IMR-90 (cell line): ENCODE results near the gene TEX101. TPM values are rescaled to one million over a fixed set of nuclear protein-coding genes. Genes with fewer than 3 reads are reported as not detected.
"Not testable (repeated sequence)": the region's sequence is repeated elsewhere in the genome, so short reads cannot be mapped to it uniquely, and the experiment has no call there.

Source experiments
- ATAC-seq: fragments of 200-7000 bp; cut with Tn5 transposase; 2 replicates; pipeline ENCODE4 v1.9.1; 2020; ENCODE audit warnings: low read depth, mild to moderate bottlenecking, moderate library complexity
- BruUV-seq: library from RNA; stranded (reverse); fragments of 400-500 nt; replicated peaks from 2 replicates; lab custom pipeline; 2021; lab: Mats Ljungman, UMichigan
- CTCF ChIA-PET: fragments of 300-600 bp; formaldehyde crosslinking; extraction: SDS; loops from one replicate; lab custom pipeline; 2021; ENCODE audit warnings: antibody characterized with exemption; lab: Yijun Ruan, JAX
- POLR2A ChIA-PET: fragments of 300-600 bp; sonication (Branson Sonifier 250); formaldehyde crosslinking; loops from one replicate; lab custom pipeline; 2022; ENCODE audit warnings: antibody characterized with exemption; ENCODE audit not compliant: unreplicated experiment; lab: Charles Lee
- DNase-seq: peaks from one replicate; pipeline ENCODE4 v3.0.0; 2013
- H2AFZ ChIP-seq: replicated peaks from 2 replicates; pipeline ENCODE3; 2013; ENCODE audit warnings: low read length, mild to moderate bottlenecking; ENCODE audit not compliant: poor library complexity
- H2AK5ac ChIP-seq: 2 replicates; pipeline ENCODE4 v1.6.1; 2013; ENCODE audit warnings: low read depth, low read length, inconsistent platforms
- H2AK9ac ChIP-seq: replicated peaks from 2 replicates; pipeline ENCODE3; 2013; ENCODE audit warnings: mild to moderate bottlenecking, low read depth, low read length, moderate library complexity; ENCODE audit not compliant: poor library complexity
- H2BK120ac ChIP-seq: 2 replicates; pipeline ENCODE4 v1.6.1; 2013; ENCODE audit warnings: low read depth, low read length, inconsistent platforms
- H2BK15ac ChIP-seq: 3 replicates; pipeline ENCODE4 v1.6.1; 2013; ENCODE audit warnings: low read depth, low read length, inconsistent platforms
- H2BK20ac ChIP-seq: 2 replicates; pipeline ENCODE4 v1.6.1; 2013; ENCODE audit warnings: low read depth, mild to moderate bottlenecking, inconsistent platforms, low read length, moderate library complexity
- H2BK5ac ChIP-seq: 2 replicates; pipeline ENCODE4 v1.6.1; 2013; ENCODE audit warnings: mild to moderate bottlenecking, low read depth, low read length, inconsistent platforms; ENCODE audit not compliant: poor library complexity, severe bottlenecking
- H3K14ac ChIP-seq: replicated peaks from 2 replicates; pipeline ENCODE4 v1.6.1; 2013; ENCODE audit warnings: low read depth, low read length, inconsistent platforms
- H3K18ac ChIP-seq: 2 replicates; pipeline ENCODE4 v1.6.1; 2013; ENCODE audit warnings: low read depth, low read length, control low read depth
- H3K23ac ChIP-seq: 2 replicates; pipeline ENCODE4 v1.6.1; 2013; ENCODE audit warnings: low read depth, low read length, inconsistent platforms
- H3K27ac ChIP-seq: 2 replicates; pipeline ENCODE4 v1.5.1; 2013; ENCODE audit warnings: mild to moderate bottlenecking, control low read depth, low read length; ENCODE audit not compliant: insufficient read depth
- H3K27me3 ChIP-seq: 2 replicates; pipeline ENCODE4 v1.6.1; 2013; ENCODE audit warnings: low read length; ENCODE audit not compliant: control insufficient read depth, insufficient read depth
- H3K36me3 ChIP-seq: 2 replicates; pipeline ENCODE4 v1.6.1; 2013; ENCODE audit warnings: low read length, mixed read lengths; ENCODE audit not compliant: control insufficient read depth, insufficient read depth
- H3K4ac ChIP-seq: 2 replicates; pipeline ENCODE4 v1.6.1; 2013; ENCODE audit warnings: low read depth, low read length, inconsistent platforms
- H3K4me1 ChIP-seq: 2 replicates; pipeline ENCODE4 v1.6.1; 2013; ENCODE audit warnings: low read length, mixed read lengths; ENCODE audit not compliant: control insufficient read depth, insufficient read depth
- H3K4me2 ChIP-seq: 2 replicates; pipeline ENCODE4 v1.6.1; 2013; ENCODE audit warnings: low read depth, mild to moderate bottlenecking, control low read depth, low read length, moderate library complexity
- H3K4me3 ChIP-seq: 2 replicates; pipeline ENCODE4 v1.5.1; 2013; ENCODE audit warnings: low read depth, mild to moderate bottlenecking, control low read depth, low read length, moderate library complexity; ENCODE audit not compliant: insufficient read depth
- H3K56ac ChIP-seq: 2 replicates; pipeline ENCODE4 v1.6.1; 2013; ENCODE audit warnings: low read length, inconsistent platforms; ENCODE audit not compliant: insufficient read depth; ENCODE audit errors: extremely low read depth
- H3K79me1 ChIP-seq, 2 experiments: 2 replicates each; pipeline ENCODE4 v1.6.1; 2013; ENCODE audit warnings: low read length in 2 of 2, inconsistent platforms in 1 of 2, low read depth in 1 of 2
- H3K9ac ChIP-seq: 2 replicates; pipeline ENCODE4 v1.6.1; 2013; ENCODE audit warnings: low read depth, low read length, control low read depth
- H3K9me1 ChIP-seq: 2 replicates; pipeline ENCODE4 v1.6.1; 2013; ENCODE audit warnings: low read length, inconsistent platforms; ENCODE audit not compliant: insufficient read depth
- H3K9me3 ChIP-seq: 2 replicates; pipeline ENCODE4 v1.6.1; 2013; ENCODE audit warnings: low read length; ENCODE audit not compliant: control insufficient read depth, insufficient read depth
- H4K20me1 ChIP-seq: 2 replicates; pipeline ENCODE4 v1.6.1; 2013; ENCODE audit warnings: low read length, inconsistent platforms; ENCODE audit not compliant: insufficient read depth
- H4K5ac ChIP-seq: 2 replicates; pipeline ENCODE4 v1.6.1; 2013; ENCODE audit warnings: mild to moderate bottlenecking, low read depth, low read length, control low read depth
- H4K8ac ChIP-seq, 2 experiments: 2 replicates each; pipeline ENCODE4 v1.6.1; 2013; ENCODE audit warnings: low read depth in 2 of 2, low read length in 2 of 2, control low read depth in 1 of 2, inconsistent platforms in 1 of 2
- H4K91ac ChIP-seq: 2 replicates; pipeline ENCODE4 v1.6.1; 2013; ENCODE audit warnings: low read depth, low read length, inconsistent platforms; ENCODE audit not compliant: insufficient read depth
- WGBS, 2 experiments: methylation state at CpG; one replicate each; pipeline versions ENCODE4 v1.1.5 to v1.1.7; 2013; ENCODE audit warnings: missing lambda C conversion rate in 2 of 2; ENCODE audit not compliant: insufficient read length in 1 of 2; ENCODE audit errors: extremely low coverage in 2 of 2; 5-methylcytosine and 5-hydroxymethylcytosine counted together
- dilution Hi-C: fragments of 300-500 bp; cut with HindIII; formaldehyde crosslinking; loops from one replicate; pipeline ENCODE4 v1.14.3; 2018; ENCODE audit warnings: low sequenced_read_pairs; ENCODE audit not compliant: unreplicated experiment
- in situ Hi-C: fragments of 300-500 bp; cut with MboI; formaldehyde crosslinking; loops from 3 replicates; pipeline ENCODE4 v1.14.3; 2019; ENCODE audit warnings: low sequenced_read_pairs, inconsistent platforms, mixed read lengths
- intact Hi-C: fragments of 100-400 bp; cut with micrococcal nuclease; formaldehyde crosslinking; loops from 2 replicates; pipeline ENCODE4 v1.10.0; 2022
- polyA plus RNA-seq, 3 experiments: library from polyadenylated mRNA; depleted of rRNA; stranded (reverse); fragments of >200 nt; gene quantifications; 2 replicates each; pipeline ENCODE4 v1.2.3, GENCODE V29; 2012; ENCODE audit warnings: low replicate concordance in 1 of 3
- total RNA-seq: library from RNA; depleted of rRNA; stranded (reverse); fragments of >200 nt; gene quantifications from 2 replicates; pipeline ENCODE4 v1.2.3, GENCODE V29; 2012

The TEX101 gene
- total and polyA plus RNA-seq, 2 of the 4 experiments (the other 2 are of a cell fraction) = not detected

GRCh38 chr19:43437284-43437683, 22.6 kb downstream of the TEX101 start:
- dilution Hi-C loops, H2BK20ac ChIP-seq, BruUV-seq, H3K36me3 ChIP-seq, H3K4me3 ChIP-seq, H3K4me1 ChIP-seq, H3K79me1 ChIP-seq, H2BK120ac ChIP-seq, H4K8ac ChIP-seq, POLR2A ChIA-PET, H4K91ac ChIP-seq, H3K23ac ChIP-seq, H3K18ac ChIP-seq, H3K9me3 ChIP-seq, H3K9me1 ChIP-seq, H3K56ac ChIP-seq, H2BK15ac ChIP-seq, H2BK5ac ChIP-seq, H3K14ac ChIP-seq, H3K27me3 ChIP-seq, H4K5ac ChIP-seq, H3K27ac ChIP-seq, DNase-seq, H4K20me1 ChIP-seq, H3K4me2 ChIP-seq, H3K9ac ChIP-seq, H2AK5ac ChIP-seq, H2AFZ ChIP-seq, ATAC-seq, intact Hi-C loops, H2AK9ac ChIP-seq, in situ Hi-C loops, H3K4ac ChIP-seq: not testable (repeated sequence)
- CTCF ChIA-PET = interaction anchor here (1.1 kb wide), 1 partner anchor 11 kb away, joined by 3 read pairs; no protein-coding TSS in a partner anchor
- WGBS, 2 experiments = no CpG with 5 or more reads among the region's 11 CpGs
